Activated effector memory CD4-positive, alpha-beta T cell treated with anti-CD3 and anti-CD28 coated beads, Interleukin-2, amount 50 U/mL, for 16 hours (primary cell): ENCODE measurements around the gene PFDN2.

Experiments used
- DNase-seq: peaks from one replicate; pipeline ENCODE4 v3.0.0-alpha.2; 2020

The PFDN2 gene, protein sequence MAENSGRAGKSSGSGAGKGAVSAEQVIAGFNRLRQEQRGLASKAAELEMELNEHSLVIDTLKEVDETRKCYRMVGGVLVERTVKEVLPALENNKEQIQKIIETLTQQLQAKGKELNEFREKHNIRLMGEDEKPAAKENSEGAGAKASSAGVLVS

DNA sequence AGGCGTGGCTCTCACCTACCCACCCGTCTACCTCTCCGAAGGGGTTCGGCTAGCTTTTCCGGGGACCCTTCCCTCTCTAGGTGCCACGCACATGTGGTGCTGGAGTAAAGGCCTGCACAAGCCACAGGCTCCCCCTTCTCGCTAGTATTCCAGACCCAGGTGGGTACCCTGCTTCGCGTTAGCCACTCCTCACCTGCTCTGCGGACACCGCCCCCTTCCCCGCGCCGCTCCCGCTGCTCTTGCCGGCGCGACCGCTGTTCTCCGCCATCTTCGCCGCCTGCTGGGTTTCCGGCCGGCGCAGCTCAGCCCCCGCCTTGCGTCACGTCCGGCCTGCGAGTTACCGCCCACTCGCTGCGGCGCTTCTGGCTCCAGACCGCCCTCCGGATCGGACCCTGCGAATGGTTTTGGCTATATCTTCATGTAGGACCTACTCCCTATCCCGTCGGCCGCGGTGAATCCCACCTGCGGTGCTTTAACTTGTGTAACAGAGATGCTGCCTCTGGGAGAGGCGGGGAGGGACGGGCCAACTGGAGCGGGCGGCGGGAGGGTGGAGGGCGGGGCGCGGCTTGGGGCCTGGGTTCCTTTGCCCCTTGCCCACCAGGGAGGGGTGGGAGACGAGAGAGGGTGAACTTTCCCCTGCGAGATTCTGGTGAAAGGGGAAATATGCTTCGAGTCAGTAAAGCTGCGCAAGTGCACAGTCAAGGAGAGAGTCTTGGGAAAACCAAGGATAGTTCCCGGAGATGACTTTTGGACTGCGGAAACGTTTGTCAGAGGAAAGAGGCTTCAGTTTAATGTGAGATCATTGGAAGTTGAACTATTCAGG is at the start of gene PFDN2, which contains the start of gene NIT1:
TSS of gene PFDN2 (minus strand) at position 279 of the 823 bp plus-strand sequence. CDS start at position 268, 11 bp downstream.
TSS of gene NIT1 (plus strand) at position 347 of the 823 bp plus-strand sequence. CDS start at position 419, 72 bp downstream.
- peak; percentile 95 for DNase-seq

DNA sequence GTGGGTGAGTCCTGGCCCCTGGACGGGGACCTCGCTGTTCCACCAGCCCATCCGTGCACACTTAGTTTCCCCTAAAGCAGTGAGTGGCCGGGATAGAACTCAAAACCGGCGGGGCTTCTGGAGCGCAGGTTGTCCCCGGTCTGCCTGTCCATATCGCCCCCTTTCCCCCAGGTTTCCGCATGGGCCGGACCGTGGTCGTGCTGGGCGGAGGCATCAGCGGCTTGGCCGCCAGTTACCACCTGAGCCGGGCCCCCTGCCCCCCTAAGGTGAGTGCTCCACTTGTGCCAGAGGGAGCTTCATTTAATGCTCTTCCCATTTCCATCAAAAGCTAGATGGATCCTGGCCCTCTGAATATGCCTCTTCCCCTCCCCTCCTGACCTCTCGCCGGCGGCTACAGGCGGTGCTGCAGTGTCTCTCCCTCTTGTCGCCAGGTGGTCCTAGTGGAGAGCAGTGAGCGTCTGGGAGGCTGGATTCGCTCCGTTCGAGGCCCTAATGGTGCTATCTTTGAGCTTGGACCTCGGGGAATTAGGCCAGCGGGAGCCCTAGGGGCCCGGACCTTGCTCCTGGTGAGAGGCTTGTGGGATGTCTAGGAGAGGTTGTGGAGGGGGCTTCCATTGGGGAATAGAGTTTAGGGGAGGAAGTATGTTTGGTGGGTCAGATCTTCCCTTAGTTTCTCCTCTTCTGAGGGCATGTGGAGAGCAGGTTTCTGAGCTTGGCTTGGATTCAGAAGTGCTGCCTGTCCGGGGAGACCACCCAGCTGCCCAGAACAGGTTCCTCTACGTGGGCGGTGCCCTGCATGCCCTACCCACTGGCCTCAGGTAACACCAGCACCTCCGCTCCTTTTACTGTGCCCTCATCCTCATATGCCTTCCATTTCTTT is 49.1 kb upstream of the PFDN2 start:
- peak; percentile 66 for DNase-seq

DNA sequence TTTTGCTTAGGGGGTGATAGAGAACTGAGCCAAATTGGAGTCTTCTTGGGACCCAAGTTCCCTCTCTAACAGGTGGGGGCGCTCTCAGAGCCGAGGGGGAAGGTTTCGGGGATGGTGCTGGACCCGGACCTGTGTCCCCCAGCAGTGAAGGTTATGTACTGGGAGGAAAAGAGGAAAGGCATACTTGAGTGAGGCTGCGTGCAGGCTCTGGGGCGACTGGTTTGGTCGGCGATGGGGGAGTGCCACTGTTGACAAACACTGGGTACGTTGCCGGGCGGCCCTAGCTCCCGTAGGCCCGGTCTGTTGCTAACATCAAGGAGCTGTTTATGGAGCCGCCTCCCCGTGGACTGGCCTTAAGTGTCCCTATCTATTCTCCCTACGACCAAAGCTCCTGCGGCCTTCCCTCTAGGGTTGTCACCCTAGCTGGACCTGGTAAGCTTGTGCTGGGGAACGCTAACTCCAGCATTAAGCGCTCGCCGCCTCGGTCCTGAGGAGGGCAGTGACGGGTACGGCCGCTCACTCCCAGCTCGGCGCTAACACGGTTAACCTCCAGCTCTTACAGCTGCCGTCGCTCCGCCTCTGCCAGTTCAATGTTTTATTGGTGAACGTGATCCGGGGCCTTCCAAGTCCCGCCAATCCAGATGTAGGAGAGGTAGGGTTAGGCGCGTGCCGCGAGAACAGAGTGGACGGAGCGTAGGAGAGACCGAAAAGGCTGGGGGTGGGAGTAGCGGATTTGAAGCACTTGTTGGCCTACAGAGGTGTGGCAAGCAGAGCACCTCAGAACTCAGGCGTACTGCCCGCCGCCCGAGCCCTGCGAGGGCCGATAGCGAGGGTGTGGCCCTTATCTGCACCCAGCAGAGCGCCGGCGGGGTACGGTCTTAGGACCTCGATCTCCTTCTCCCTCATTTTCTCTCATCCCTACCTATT is 48.2 kb upstream of the PFDN2 start, which contains the start of gene PPOX:
TSS of gene PPOX (plus strand) at position 685 of the 927 bp plus-strand sequence. CDS start 422 bp downstream, outside the sequence.
- peak; percentile 97 for DNase-seq

DNA sequence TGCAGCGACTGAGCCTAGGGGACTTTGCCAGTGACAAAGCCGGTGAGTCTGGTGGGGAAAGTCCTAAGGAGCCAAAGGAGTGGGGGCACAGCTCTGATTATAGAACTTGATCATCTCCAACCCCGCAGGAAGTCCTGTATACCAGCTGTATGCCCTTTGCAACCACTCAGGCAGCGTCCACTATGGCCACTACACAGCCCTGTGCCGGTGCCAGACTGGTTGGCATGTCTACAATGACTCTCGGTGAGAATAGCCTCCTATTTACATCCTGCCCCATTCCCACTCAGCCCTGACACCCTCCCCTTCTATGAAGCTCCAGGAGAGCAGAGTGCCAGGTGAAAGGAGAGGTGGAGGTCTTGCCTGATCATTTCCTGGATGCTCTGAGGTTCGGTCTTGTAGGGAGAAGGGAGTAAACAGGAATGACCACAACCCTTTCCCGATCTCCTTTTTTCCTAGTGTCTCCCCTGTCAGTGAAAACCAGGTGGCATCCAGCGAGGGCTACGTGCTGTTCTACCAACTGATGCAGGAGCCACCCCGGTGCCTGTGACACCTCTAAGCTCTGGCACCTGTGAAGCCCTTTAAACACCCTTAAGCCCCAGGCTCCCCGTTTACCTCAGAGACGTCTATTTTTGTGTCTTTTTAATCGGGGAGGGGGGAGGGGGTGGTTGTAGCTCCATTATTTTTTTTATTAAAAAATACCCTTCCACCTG is 47.2 kb upstream of the PFDN2 start:
- peak; percentile 62 for DNase-seq

DNA sequence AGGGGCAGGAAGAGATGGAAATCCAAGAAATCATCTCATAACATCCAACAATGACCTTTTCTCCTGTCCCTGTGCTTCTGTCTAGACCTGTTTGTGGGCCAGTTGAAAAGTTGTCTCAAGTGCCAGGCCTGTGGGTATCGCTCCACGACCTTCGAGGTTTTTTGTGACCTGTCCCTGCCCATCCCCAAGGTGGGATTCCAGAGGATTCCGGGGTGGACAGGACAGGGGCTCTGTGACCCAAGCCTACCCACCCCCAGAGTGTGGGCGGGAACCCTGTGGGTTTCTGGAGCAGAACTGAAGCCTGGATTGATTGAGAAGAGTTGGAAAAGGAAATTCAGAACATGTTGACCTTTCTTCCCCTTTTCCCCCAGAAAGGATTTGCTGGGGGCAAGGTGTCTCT is 46.0 kb upstream of the PFDN2 start:
- peak; percentile 41 for DNase-seq

DNA sequence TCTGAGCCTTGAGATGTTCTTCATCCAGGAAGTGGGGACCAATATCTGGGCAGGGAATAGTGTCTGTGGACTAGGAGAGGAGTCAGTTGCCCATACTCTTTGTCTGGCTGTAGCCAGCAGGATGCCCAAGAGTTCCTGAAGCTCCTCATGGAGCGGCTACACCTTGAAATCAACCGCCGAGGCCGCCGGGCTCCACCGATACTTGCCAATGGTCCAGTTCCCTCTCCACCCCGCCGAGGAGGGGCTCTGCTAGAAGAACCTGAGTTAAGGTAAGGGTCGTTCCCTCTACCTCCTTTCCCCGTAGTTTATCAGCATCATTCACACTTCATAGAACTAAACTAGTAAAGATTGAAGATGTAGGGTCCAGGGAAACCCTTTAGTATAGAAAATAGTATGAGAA is 45.0 kb upstream of the PFDN2 start:
- DNase-seq, result peak; percentile 50

DNA sequence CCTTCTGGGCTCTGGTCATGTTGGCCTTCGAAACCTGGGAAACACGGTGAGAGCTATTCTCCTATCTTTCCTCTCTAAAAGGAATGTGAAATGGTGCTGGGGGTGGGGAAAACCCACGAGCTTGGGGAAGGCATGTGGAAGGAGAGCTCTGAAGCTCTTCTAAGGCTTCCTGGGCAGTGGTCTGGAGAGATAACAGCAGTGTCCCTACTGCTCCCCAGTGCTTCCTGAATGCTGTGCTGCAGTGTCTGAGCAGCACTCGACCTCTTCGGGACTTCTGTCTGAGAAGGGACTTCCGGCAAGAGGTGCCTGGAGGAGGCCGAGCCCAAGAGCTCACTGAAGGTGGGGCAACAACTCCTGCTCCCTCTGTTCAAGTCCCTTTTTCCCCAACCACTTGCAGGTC is 44.2 kb upstream of the PFDN2 start:
- peak; percentile 60 for DNase-seq

DNA sequence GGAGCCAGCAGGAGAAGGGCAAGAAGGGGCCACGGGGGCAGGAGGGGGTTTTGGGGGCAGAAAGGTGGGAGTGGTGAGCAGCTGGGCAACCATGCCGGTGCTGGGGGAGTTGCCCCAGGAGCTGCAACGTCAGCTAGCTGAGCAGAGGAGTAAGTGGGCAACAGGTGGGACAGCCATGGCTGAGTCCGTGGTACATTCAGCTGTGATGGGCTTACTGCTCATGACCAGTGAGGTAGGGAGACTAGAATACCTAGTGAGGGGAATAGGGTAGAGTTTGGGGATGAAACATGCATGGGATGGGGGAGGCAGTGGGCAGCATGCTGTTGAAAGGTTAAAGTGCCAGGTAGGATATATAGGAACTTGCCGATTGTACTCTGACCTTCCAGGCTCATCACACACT is 43.8 kb upstream of the PFDN2 start:
- DNase-seq, result no peak

DNA sequence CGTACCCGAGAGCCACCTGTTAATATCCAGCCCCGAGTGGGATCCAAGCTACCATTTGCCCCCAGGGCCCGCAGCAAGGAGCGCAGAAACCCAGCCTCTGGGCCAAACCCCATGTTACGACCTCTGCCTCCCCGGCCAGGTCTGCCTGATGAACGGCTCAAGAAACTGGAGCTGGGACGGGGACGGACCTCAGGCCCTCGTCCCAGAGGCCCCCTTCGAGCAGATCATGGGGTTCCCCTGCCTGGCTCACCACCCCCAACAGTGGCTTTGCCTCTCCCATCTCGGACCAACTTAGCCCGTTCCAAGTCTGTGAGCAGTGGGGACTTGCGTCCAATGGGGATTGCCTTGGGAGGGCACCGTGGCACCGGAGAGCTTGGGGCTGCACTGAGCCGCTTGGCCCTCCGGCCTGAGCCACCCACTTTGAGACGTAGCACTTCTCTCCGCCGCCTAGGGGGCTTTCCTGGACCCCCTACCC is 42.9 kb upstream of the PFDN2 start:
- DNase-seq, result no peak

DNA sequence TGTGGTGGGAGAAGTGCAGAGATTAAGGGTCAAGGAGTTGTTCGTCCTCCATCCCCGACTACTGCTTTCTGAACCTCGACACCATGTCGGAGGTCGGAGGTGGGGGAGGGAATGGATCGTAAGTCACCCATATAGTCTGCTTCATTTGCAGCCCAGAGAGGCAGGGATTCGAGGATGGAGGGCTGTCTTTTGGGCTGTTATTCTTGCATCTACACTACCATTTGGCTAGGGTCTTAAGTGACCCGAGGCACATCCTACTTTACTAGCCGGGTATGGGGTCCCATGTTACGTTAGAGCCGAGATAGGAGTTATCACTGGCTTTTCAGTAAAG is 42.0 kb upstream of the PFDN2 start:
- no peak for DNase-seq

DNA sequence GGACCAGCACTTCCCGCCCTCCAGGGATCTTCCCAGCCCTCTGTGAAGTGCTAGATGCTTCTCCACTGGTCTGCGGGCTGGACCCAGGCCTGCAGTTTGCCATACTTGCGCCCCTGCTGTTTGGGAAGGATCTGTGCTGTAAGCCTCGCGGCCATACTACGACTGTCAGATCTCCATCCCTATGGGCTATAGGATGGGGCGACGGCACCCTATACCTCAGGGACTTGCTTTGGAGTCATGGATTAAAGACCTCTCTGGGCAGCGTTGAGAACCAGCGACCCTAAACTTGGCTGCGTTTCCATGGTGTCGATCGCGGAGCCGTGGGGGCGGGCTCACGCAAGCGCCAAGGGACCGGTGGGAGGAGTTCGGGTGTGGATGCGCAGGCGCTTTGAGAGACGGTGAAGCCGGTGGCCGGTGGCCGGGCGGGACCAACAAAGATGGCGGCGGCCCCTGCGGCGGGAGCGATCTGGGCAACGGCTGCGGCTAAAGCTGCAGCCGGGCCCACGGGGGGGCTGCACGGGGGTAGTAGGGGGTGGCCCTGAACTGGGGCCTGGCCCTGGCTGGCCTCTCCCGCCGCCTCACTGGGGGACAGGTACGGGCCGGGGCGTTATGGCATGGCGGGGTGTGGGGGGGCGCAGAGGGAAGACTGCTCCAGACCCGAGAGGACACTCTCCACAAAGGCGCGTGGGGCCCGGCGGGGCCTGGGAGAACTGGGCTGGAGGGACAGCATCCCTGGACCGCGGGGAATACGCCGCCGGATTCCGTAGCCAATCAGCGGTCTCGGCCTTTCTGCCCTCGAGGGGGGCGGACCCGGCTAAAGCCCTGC is 41.5 kb upstream of the PFDN2 start, which contains the start of gene USP21:
TSS of gene USP21 (plus strand) at position 414 of the 826 bp plus-strand sequence. CDS start 1,141 bp downstream, outside the sequence.
- peak; percentile 97 for DNase-seq

DNA sequence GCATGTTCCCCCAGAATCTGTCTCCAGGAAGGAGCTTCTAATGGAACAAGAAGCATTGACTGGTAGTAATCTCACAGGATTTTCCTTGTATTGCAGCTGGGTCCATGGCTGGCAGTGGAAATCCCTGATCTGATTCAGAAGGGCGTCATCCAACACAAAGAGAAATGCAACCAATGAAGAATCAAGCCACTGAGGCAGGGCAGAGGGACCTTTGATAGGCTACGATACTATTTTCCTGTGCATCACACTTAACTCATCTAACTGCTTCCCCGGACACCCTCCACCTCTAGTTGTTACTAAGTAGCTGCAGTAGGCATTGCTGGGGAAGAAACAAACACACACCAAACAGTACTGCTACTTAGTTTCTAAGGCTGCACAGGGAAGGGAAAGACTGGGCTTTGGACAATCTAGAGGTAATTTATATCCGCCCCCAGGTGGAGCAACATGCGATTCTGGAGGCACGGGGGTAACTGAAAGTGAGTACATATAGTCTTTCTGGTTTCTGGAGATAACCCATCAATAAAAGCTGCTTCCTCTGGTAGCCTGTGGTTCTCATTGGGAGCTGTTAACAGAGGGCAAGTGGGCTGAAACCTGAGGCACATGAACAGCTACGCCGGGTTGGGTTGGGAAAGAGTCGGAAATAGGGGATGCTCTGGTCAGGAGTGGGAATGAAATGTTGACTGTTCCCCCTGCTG is 40.6 kb upstream of the PFDN2 start:
- DNase-seq, result no peak

DNA sequence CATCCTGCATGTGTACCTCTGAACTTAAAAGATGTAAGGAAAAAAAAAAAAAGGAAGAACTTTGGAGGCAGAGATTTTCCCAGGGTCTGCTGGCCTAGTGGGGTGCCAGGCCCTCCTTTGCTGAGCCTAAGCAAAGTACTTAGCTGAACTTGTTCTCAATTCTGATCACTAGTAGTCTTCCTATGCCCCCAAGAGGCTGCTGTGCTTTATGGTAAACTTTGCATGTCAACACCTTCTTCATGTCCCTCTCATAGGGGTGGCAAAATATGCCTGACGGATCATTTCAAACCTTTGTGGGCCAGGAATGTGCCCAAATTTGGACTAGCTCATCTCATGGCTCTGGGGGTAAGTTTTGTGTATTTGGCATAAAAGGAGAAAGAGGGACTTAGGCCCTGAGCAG is 40.0 kb upstream of the PFDN2 start:
- no peak for DNase-seq

DNA sequence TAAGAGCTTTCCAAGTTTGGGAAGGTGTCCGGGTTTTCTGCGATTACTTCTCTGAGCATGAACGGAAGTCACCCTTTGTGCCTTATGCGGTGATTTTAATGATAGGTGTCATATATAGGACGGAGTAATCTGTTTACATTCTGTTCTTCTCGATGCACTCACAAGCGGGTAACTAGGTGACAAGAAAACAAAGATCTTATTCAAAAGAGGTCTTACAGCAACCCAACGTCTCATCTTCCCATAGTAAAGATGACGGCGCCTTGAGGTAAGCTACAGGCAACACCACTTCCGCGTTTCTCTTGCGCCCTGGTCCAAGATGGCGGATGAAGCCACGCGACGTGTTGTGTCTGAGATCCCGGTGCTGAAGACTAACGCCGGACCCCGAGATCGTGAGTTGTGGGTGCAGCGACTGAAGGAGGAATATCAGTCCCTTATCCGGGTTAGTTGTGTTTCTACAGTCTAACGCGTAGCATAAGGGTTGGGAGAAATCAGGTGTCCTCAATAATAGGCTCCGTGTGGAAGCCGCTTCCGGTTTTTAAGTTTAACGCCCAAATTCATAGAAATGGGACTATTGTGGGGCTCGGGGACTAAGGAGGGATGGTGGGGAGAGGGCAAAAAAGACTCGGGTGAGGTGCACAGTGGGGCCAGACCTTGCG is 36.0 kb upstream of the PFDN2 start, which contains the start of gene UFC1:
TSS of gene UFC1 (plus strand) at position 297 of the 656 bp plus-strand sequence. CDS start at position 317, 20 bp downstream.
- DNase-seq, result peak; percentile 92

DNA sequence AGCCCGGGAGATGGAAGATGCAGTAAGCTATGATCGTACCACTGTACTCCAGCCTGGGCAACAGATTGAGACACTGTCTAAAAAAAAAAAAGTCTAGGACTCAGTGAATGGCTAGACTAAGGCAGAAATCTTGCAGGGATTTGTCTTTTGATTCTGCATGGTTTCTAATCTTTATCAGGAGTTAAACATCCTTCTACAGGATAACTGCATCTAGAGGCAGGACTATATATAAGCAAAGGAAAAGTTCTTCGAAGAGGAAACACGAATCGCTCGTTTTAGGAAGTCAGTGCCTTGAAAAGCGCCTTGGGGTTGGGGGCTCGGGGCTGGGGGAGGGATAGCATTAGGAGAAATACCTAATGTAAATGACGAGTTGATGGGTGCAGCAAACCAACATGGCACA is 35.3 kb upstream of the PFDN2 start:
- no peak for DNase-seq

DNA sequence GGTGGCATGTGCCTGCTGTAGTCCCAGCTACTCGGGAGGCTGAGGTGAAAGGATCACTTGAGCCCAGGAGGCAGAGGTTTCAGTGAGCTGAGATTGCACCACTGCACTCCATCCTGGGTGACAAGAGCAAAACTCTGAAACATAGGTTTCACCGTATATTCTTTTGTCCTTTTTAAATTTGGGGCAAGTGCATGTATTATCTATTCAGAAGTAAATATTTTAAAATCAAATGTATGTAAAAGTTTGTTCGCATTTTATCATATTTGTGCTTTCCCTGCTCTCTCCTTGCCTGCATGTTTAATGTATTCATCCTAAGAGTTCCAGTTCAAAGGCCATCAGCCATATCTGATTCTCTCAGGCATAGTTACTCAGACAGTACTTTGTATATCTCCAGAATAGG is 28.0 kb upstream of the PFDN2 start:
- DNase-seq, result no peak

DNA sequence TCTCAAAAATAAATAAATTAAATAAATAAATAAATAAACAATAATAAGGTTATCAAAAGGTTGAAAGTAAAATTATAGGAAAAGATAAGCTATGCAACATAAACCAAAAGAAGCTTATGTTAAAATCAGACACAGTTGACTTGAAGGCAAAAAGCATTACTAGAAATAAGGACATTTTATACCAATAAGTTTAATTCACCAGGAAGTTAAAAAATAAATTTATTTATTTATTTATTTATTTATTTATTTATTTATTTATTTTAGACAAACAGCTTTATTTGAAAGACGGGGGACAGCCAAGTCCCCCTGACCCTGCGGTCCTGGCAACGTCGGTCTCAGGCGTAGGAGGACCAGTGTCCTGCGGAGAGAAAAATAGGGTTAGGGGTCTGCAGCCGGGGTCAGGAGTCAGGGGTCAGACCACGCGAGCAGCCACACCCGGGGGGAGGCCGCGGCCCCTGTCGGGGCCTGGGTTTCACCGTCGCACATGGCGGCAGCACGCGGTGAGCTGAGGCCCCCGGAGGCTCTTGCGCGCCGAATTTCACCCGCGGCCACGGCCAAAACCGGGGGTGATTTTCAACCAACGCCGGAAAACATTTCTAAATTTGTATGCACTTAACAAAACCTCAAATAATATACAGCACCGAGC is 23.0 kb upstream of the PFDN2 start:
- DNase-seq, result no peak

DNA sequence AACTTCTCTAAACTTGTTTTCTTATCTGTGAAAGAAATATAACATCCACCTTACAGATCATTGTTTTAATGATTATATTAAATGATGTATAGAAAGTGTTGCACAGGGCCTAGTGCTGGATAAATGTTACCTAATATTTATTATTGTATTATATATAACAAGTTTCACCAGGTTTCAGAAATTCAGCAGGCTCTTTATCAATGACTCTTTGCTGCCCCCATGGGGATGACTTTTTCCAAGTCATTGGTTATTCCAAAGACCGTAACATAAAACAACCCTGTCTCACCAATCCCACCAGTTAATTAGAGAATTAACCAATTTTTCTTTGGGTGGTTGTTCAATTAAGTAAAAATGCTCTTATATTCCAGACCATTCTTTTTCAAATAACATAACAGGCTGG is 21.9 kb upstream of the PFDN2 start:
- DNase-seq, result no peak
